Osteoblast (primary cell): Measurements from ENCODE around the gene DHX36. TPM values are rescaled to one million over a fixed set of nuclear protein-coding genes. Genes with fewer than 3 reads are reported as not detected.

ENCODE experiments used
- DNase-seq: peaks from one replicate; pipeline ENCODE4 v3.0.0; 2011; ENCODE audit warnings: low spot score, mixed read lengths; ENCODE audit not compliant: insufficient read length; ENCODE audit errors: missing footprints
- H2AFZ ChIP-seq: 2 replicates; pipeline ENCODE4 v1.6.0; 2011; ENCODE audit warnings: mild to moderate bottlenecking, low read length
- H3K27ac ChIP-seq: 2 replicates; pipeline ENCODE4 v1.5.1; 2011; ENCODE audit warnings: mild to moderate bottlenecking, low read depth, low read length, moderate library complexity
- H3K27me3 ChIP-seq: 2 replicates; pipeline ENCODE4 v1.6.0; 2012; ENCODE audit warnings: mild to moderate bottlenecking, control low read depth, inconsistent platforms, low read length, moderate library complexity; ENCODE audit not compliant: insufficient read depth
- H3K36me3 ChIP-seq: 2 replicates; pipeline ENCODE4 v1.5.1; 2011; ENCODE audit warnings: mild to moderate bottlenecking, low read length, control low read depth, moderate library complexity; ENCODE audit not compliant: insufficient read depth
- H3K4me1 ChIP-seq: 2 replicates; pipeline ENCODE4 v1.5.1; 2011; ENCODE audit warnings: mild to moderate bottlenecking, low read length, control low read depth, moderate library complexity; ENCODE audit not compliant: insufficient read depth
- H3K4me2 ChIP-seq: 2 replicates; pipeline ENCODE4 v1.6.0; 2011; ENCODE audit warnings: mild to moderate bottlenecking, low read length; ENCODE audit not compliant: insufficient read depth
- H3K4me3 ChIP-seq: fragments of 200-600 bp; sonication (generic); 3 replicates; pipeline ENCODE4 v1.5.1; 2012; ENCODE audit warnings: mild to moderate bottlenecking, low read length, inconsistent platforms; ENCODE audit not compliant: insufficient read depth
- H3K79me2 ChIP-seq: 2 replicates; pipeline ENCODE4 v1.6.0; 2012; ENCODE audit warnings: mild to moderate bottlenecking, low read length, control low read depth, inconsistent platforms; ENCODE audit not compliant: insufficient read depth
- H3K9me3 ChIP-seq: 2 replicates; pipeline ENCODE4 v1.5.1; 2011; ENCODE audit warnings: low read depth, low read length, control low read depth
- H4K20me1 ChIP-seq: 2 replicates; pipeline ENCODE4 v1.6.0; 2012; ENCODE audit warnings: mild to moderate bottlenecking, low read length, control low read depth; ENCODE audit not compliant: insufficient read depth
- total RNA-seq: library from RNA; depleted of rRNA; stranded (reverse); fragments of >200 nt; gene quantifications from 2 replicates; pipeline ENCODE4 v1.2.3, GENCODE V29; 2012
- TF ChIP-seq, protein P1 (sequence below): IDR thresholded peaks from 2 replicates; pipeline ENCODE4 v1.5.1; 2011; ENCODE audit warnings: mild to moderate bottlenecking, low read depth, low read length, moderate library complexity; ENCODE audit errors: extremely low read depth

The DHX36 gene
- total RNA-seq, 1 donor = 40.2 TPM

DNA sequence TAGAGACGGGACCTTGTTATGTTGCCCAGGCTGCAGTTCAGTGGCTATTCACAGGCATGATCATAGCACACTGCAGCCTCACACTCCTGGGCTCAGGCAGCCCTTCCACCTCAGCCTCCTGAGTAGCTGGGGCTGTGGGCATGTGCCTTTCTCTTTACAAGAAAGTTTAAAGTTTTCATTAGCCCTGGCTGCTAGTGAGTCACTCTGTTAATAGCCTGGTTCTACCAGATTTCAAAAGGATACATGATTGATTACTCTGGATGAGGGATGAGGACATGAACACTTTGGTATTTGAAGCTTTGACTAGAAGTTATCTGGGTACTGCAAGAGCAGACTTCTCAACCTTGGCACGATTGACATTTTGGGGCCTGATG is 95.1 kb downstream of the DHX36 start:
- H3K27me3 ChIP-seq = no peaks in the 10 kb centered on the region
- no peaks in the 10 kb centered on the region for H3K4me1 ChIP-seq
- H4K20me1 ChIP-seq = no peaks in the 10 kb centered on the region
- H3K4me3 ChIP-seq = no peak overlapping the region
- H3K79me2 ChIP-seq = no peaks in the 10 kb centered on the region
- H3K4me2 ChIP-seq = no peak overlapping the region
- no peak for DNase-seq
- no peak overlapping the region for H3K27ac ChIP-seq
- H3K36me3 ChIP-seq = no peaks in the 10 kb centered on the region
- no peaks in the 10 kb centered on the region for H3K9me3 ChIP-seq
- H2AFZ ChIP-seq = no peak overlapping the region
- TF ChIP-seq, protein P1, sequence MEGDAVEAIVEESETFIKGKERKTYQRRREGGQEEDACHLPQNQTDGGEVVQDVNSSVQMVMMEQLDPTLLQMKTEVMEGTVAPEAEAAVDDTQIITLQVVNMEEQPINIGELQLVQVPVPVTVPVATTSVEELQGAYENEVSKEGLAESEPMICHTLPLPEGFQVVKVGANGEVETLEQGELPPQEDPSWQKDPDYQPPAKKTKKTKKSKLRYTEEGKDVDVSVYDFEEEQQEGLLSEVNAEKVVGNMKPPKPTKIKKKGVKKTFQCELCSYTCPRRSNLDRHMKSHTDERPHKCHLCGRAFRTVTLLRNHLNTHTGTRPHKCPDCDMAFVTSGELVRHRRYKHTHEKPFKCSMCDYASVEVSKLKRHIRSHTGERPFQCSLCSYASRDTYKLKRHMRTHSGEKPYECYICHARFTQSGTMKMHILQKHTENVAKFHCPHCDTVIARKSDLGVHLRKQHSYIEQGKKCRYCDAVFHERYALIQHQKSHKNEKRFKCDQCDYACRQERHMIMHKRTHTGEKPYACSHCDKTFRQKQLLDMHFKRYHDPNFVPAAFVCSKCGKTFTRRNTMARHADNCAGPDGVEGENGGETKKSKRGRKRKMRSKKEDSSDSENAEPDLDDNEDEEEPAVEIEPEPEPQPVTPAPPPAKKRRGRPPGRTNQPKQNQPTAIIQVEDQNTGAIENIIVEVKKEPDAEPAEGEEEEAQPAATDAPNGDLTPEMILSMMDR = no peak

- Histone ChIP-seq H3K4me3 (no peak overlapping the region), H2AFZ (no peak overlapping the region), H3K27ac (no peak overlapping the region), H3K9me3 (no peaks in the 10 kb centered on the region), H3K27me3 (no peaks in the 10 kb centered on the region), H3K79me2 (no peaks in the 10 kb centered on the region), H3K4me2 (no peak overlapping the region), H3K36me3 (no peaks in the 10 kb centered on the region), H3K4me1 (no peaks in the 10 kb centered on the region), H4K20me1 (no peaks in the 10 kb centered on the region)
- DNase-seq = no peak
- TF ChIP-seq, protein P1 = no peak
Observed at GRCh38 chr3:154228561-154229216, 95.6 kb downstream of the DHX36 start.

- H3K4me2 ChIP-seq = no peak overlapping the region
- no peaks in the 10 kb centered on the region for H3K27me3 ChIP-seq
- no peaks in the 10 kb centered on the region for H3K79me2 ChIP-seq
- no peak overlapping the region for H3K27ac ChIP-seq
- no peaks in the 10 kb centered on the region for H3K9me3 ChIP-seq
- no peaks in the 10 kb centered on the region for H4K20me1 ChIP-seq
- no peak overlapping the region for H3K4me3 ChIP-seq
- H3K36me3 ChIP-seq = no peaks in the 10 kb centered on the region
- TF ChIP-seq, protein P1 = no peak
- H2AFZ ChIP-seq = no peak overlapping the region
- no peak for DNase-seq
- H3K4me1 ChIP-seq = no peaks in the 10 kb centered on the region
Observed at GRCh38 chr3:154227531-154227930, 96.8 kb downstream of the DHX36 start.

DNA sequence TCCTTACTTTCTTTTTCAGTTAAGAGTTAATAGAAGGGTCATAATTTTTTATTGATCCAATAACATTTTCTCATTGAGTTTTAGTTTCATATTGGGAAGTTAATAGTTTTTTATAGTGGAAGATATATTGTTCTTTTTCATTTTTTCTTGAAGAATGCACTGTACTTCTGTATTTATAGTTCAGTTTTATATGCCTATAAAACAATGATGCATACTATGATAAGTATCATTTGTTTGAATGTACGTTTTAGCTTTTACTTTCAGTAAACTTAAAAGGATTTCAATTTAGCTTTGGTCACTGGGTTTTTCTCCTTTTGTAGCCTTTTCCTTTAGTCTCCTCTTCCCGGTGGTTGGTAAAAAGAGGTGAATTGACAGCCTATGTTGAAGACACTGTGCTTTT is 98.8 kb downstream of the DHX36 start:
- H3K4me1 ChIP-seq = no peaks in the 10 kb centered on the region
- no peak overlapping the region for H3K4me2 ChIP-seq
- H2AFZ ChIP-seq = no peak overlapping the region
- no peak for DNase-seq
- H3K27ac ChIP-seq = no peak overlapping the region
- TF ChIP-seq, protein P1 = no peak
- no peaks in the 10 kb centered on the region for H3K36me3 ChIP-seq
- no peaks in the 10 kb centered on the region for H4K20me1 ChIP-seq
- no peaks in the 10 kb centered on the region for H3K27me3 ChIP-seq
- no peaks in the 10 kb centered on the region for H3K9me3 ChIP-seq
- no peaks in the 10 kb centered on the region for H3K79me2 ChIP-seq
- H3K4me3 ChIP-seq = no peak overlapping the region
